Activated T-helper 2 cell treated with anti-CD3 and anti-CD28 coated beads, Interferon-gamma antibody, Interleukin-2, Interleukin-4, amounts not matched to agents 10 μg/mL and 5 μg/mL and 100 μg/mL, durations not matched to agents 14 hours and 24 hours and 36 hours (primary cell): Measurements from ENCODE around the gene WDR93. TPM values are rescaled to one million over a fixed set of nuclear protein-coding genes. Genes with fewer than 3 reads are reported as not detected.
A peak's percentile ranks its signal among the peaks of the same experiment; 100 is the strongest.

Experiments
- DNase-seq: peaks from one replicate; pipeline ENCODE4 v3.0.0; 2021; ENCODE audit warnings: low spot score
- H3K27ac Mint-ChIP-seq: one replicate; pipeline ENCODE4 v1.8.0; 2021; ENCODE audit warnings: mixed read lengths
- H3K27me3 Mint-ChIP-seq: one replicate; pipeline ENCODE4 v1.8.0; 2021; ENCODE audit warnings: low read depth, mixed read lengths
- H3K36me3 Mint-ChIP-seq: one replicate; pipeline ENCODE4 v1.8.0; 2021; ENCODE audit warnings: low read depth, mixed read lengths
- H3K4me1 Mint-ChIP-seq: one replicate; pipeline ENCODE4 v1.8.0; 2021; ENCODE audit warnings: low read depth, mixed read lengths
- H3K4me3 Mint-ChIP-seq: one replicate; pipeline ENCODE4 v1.8.0; 2021; ENCODE audit warnings: low read depth, mild to moderate bottlenecking, moderate library complexity, mixed read lengths
- H3K9me3 Mint-ChIP-seq: one replicate; pipeline ENCODE4 v1.8.0; 2021; ENCODE audit warnings: mixed read lengths
- intact Hi-C: fragments of 100-400 bp; cut with micrococcal nuclease; formaldehyde crosslinking; loops from one replicate; pipeline ENCODE4 v1.15.1; 2023
- total RNA-seq: library from RNA; stranded (reverse); gene quantifications from 2 replicates; pipeline ENCODE4 v1.2.3, GENCODE V29; 2022

Gene WDR93
- total RNA-seq, 1 donor from 2014 or later: not detected

DNA sequence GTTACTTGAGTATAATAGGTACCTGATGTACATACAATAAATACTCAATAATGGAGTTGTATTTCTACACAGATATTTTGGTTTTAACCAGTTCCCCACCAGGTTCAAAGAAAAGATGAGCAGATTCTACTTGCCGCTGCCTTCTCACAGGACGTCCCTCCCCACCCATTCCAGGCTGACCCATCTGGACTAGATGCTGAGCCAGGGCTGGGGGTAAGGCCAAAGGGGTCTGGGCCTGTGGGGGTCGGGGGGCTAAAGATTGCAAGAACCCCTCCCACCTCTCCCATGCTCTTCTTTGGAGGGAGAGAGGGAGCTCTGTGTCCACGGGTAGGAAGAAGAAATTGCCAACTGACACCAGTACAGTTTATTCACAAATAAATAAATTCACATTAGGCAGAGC is 58.9 kb downstream of the WDR93 start:
- Mint-ChIP-seq H3K27me3 (peaks cover 24% of the 10 kb centered on the region), H3K36me3 (no peaks in the 10 kb centered on the region), H3K4me3 (peak overlapping the region; percentile 81), H3K4me1 (peaks cover 3% of the 10 kb centered on the region), H3K9me3 (no peaks in the 10 kb centered on the region), H3K27ac (no peak overlapping the region)
- intact Hi-C loops: no loop called here
- DNase-seq: no peak

DNA sequence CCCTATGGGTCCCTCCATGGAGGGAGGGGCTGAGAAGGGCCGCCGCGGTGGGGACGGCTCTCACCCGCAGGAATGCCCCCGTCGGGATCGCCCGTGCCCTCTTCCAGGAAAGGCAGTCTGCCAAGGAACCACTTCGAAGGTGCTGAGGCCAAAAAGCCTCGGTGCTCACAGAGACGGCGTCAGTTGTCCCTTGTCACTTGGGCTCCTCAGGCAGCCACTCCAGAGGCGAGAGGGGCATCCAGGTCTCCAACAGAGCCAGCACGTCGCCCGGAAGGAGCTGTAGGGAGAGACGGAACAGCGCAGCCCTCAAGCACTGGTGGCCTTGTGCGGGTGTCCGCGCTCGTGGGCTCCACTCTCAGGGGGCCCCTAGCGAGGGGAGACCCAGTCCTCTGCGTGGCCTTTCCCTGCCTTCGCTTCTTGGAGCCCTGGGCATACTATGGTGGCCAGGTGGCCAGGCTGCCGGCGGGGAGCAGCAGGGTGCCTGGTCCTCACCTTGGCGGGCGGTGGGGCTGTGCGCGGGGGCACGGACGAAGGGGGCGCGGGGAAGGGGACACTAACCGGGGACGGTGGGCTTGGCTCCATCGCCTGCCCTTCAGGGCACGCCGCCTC is 59.4 kb downstream of the WDR93 start:
- Mint-ChIP-seq H3K27ac (no peak overlapping the region), H3K4me1 (peaks cover 3% of the 10 kb centered on the region), H3K9me3 (no peaks in the 10 kb centered on the region)

DNA sequence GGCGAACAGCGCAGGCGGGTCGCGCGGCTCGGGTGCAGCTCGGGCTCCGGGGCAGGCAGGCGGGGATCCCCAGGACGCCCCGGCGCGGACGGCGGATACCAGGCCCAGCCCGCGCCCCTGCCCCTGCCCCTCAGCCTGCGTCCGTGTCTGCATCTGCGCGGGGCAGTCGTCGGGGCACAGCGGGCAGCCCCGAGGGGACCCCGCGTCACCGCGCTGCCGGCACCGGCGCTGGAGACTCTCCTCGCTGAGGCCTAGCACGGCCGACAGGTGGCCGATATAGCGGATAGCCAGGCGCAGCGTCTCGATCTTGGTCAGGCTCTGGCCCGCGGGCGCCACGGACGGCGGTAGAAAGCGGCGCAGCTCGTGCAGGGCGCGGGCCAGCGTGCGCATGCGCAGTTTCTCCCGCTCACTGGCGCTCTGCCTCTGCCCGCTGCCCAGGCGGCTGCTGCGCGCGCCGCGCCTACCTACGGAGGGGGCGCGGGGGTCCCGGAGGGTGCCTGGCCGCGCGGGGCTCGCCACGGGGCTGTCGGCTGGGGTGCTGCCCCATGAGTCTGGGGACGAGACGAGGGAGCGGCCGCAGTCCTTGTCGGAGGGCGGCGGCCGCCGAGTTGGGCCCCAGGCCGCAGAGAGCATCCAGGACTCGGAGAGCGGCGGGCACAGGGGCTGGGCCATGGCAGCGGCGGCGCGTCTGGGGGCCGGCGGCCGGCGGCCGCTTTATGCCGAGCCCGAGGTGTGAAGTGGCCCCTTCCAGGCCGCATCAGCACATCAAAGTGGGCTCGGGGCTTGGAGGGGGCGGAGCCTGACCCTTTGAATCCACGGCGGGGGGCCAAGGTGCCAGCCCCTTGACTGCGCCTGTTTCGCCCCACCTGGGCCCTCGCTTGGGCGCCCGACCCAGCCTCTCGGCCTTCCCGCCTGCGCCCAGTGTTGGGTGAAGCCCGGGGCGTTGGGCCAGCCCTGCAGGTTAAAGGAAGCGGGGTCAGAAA is 60.2 kb downstream of the WDR93 start, which contains the start of gene MESP1:
Gene MESP1, minus strand, starts transcription at position 690 of the 983 bp plus-strand sequence. Its CDS starts 18 bp downstream, at position 672.
- Mint-ChIP-seq H3K9me3 (no peaks in the 10 kb centered on the region), H3K27me3 (peaks cover 33% of the 10 kb centered on the region), H3K4me3 (peak within 1 kb of the TSS; percentile 81), H3K4me1 (peaks cover 3% of the 10 kb centered on the region), H3K27ac (no peak within 1 kb of the TSS), H3K36me3 (no peaks in the 10 kb centered on the region)
- peak; percentile 83 for DNase-seq
- intact Hi-C loops: loop anchor here (5.0 kb wide), 1 partner anchor 141 kb away; the partner anchor contains the start of gene AP3S2

More for the DNA sequence above, 59.4 kb downstream of the WDR93 start:
- Mint-ChIP-seq H3K4me3 (peak overlapping the region; percentile 81), H3K36me3 (no peaks in the 10 kb centered on the region), H3K27me3 (peaks cover 28% of the 10 kb centered on the region)
- intact Hi-C loops: loop anchor here (5.0 kb wide), 1 partner anchor 142 kb away; the partner anchor contains the start of gene AP3S2
- DNase-seq: no peak

DNA sequence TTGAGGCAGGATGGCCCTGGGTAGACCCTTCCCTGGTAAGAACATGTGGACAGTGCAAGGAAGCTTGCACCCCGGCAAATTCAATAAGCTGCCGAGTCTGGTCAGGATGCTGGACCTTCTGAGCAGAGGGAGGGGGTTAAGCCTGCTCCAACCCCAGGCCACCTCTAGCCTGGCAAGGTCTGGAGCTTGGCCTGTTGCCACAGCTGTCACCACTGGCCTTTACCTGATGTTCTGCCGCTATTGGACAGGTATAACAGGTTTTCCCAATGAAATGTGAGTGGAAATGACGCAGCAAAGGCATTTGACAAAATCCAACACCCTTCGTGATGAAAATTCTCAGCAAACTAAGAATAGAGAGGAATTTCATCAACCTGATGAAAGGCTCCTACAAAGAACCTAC is 61.1 kb downstream of the WDR93 start:
- intact Hi-C loops: loop anchor here (5.0 kb wide), 1 partner anchor 141 kb away; the partner anchor contains the start of gene AP3S2
- Mint-ChIP-seq H3K36me3 (no peaks in the 10 kb centered on the region), H3K27ac (no peak overlapping the region), H3K4me1 (peaks cover 3% of the 10 kb centered on the region), H3K9me3 (no peaks in the 10 kb centered on the region), H3K4me3 (no peak overlapping the region), H3K27me3 (peaks cover 37% of the 10 kb centered on the region)
- no peak for DNase-seq

GRCh38 chr15:89753855-89754254 is 63.2 kb downstream of the WDR93 start:
- H3K4me1 Mint-ChIP-seq: peaks cover 3% of the 10 kb centered on the region
- no peaks in the 10 kb centered on the region for H3K36me3 Mint-ChIP-seq
- H3K9me3 Mint-ChIP-seq: no peaks in the 10 kb centered on the region
- H3K27ac Mint-ChIP-seq: no peak overlapping the region
- DNase-seq: no peak
- peaks cover 31% of the 10 kb centered on the region for H3K27me3 Mint-ChIP-seq
- H3K4me3 Mint-ChIP-seq: no peak overlapping the region
- intact Hi-C loops: loop anchor here (5.0 kb wide), 1 partner anchor 138 kb away; the partner anchor contains the start of gene AP3S2

DNA sequence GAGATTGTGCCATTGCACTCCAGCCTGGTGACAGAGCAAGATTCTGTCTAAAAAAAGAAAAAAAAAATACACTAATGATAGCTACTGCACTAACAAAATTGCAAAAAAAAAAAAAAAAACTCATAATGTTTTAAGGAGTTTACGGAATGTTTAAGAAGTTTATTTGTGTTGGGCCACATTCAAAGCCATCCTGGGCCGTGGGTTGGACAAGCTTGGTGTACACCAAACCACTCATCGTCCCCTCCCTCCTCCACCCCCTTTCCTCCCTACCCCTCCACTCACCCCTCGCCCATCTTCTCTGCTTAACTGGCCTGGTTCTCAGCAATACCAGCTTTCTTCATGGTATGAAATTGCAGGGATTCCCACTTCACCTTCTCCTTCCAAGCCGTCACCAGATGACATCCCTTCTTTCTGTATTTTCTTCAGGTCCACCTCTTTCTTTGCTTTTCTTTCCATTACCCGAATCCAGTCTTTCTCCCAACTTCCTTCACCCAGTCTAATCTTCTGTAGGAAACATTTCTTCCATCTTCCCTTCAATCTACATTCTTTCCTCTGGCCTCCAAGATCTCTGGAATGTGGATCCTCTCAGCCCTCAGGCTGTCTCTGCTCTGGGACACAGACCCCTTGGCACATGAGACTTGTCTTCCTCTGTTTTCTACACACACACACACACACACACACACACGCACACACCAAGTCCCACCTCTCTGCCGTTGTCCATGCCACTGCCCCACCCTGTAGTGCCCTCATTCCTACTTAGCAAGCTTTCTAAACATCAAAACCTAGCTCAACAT is 63.9 kb downstream of the WDR93 start:
- no peak overlapping the region for H3K4me3 Mint-ChIP-seq
- no peak overlapping the region for H3K27ac Mint-ChIP-seq
- no peak for DNase-seq
- H3K36me3 Mint-ChIP-seq: no peaks in the 10 kb centered on the region
- intact Hi-C loops: loop anchor here (5.0 kb wide), 1 partner anchor 138 kb away; the partner anchor contains the start of gene AP3S2
- H3K9me3 Mint-ChIP-seq: no peaks in the 10 kb centered on the region
- peaks cover 25% of the 10 kb centered on the region for H3K27me3 Mint-ChIP-seq
- peaks cover under 1% of the 10 kb centered on the region for H3K4me1 Mint-ChIP-seq

GRCh38 chr15:89755701-89756100 is 65.1 kb downstream of the WDR93 start:
- Mint-ChIP-seq H3K36me3 (no peaks in the 10 kb centered on the region), H3K27ac (no peak overlapping the region), H3K9me3 (no peaks in the 10 kb centered on the region), H3K27me3 (peaks cover 21% of the 10 kb centered on the region), H3K4me3 (no peak overlapping the region), H3K4me1 (no peaks in the 10 kb centered on the region)
- intact Hi-C loops: no loop called here
- no peak for DNase-seq

DNA sequence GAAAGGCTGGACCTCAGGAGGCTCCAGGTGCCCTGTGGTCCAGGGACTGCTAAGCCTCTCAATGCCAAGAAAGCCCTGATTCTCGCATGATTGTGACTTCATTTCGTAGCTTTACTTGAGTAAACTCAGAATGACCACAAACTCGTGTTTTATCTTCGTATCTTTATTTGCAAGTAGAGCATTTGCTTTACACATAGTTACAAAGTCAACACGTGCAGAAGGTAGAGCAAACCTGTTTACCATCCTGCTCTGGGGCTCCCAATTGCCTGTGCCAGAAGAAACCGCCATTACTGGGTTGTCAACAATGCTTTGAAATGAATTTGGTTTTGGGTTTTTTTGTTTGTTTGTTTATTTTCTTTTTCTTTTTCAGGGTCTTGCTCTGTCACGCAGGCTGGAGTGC is 66.3 kb downstream of the WDR93 start:
- Mint-ChIP-seq H3K36me3 (no peaks in the 10 kb centered on the region), H3K27ac (no peak overlapping the region), H3K4me1 (no peaks in the 10 kb centered on the region), H3K27me3 (peaks cover 20% of the 10 kb centered on the region), H3K4me3 (no peak overlapping the region), H3K9me3 (no peaks in the 10 kb centered on the region)
- intact Hi-C loops: no loop called here
- DNase-seq: no peak

- Mint-ChIP-seq H3K27me3 (peaks cover 13% of the 10 kb centered on the region), H3K36me3 (no peaks in the 10 kb centered on the region), H3K27ac (no peak overlapping the region), H3K4me3 (no peak overlapping the region), H3K4me1 (no peaks in the 10 kb centered on the region), H3K9me3 (no peaks in the 10 kb centered on the region)
- intact Hi-C loops: no loop called here
- DNase-seq: no peak
Observed at GRCh38 chr15:89758283-89758682, 67.7 kb downstream of the WDR93 start.

GRCh38 chr15:89758981-89759380 is 68.4 kb downstream of the WDR93 start:
- Mint-ChIP-seq H3K9me3 (no peaks in the 10 kb centered on the region), H3K36me3 (no peaks in the 10 kb centered on the region), H3K4me1 (no peaks in the 10 kb centered on the region), H3K27me3 (peaks cover 13% of the 10 kb centered on the region), H3K4me3 (no peak overlapping the region), H3K27ac (no peak overlapping the region)
- DNase-seq: no peak
- intact Hi-C loops: no loop called here

DNA sequence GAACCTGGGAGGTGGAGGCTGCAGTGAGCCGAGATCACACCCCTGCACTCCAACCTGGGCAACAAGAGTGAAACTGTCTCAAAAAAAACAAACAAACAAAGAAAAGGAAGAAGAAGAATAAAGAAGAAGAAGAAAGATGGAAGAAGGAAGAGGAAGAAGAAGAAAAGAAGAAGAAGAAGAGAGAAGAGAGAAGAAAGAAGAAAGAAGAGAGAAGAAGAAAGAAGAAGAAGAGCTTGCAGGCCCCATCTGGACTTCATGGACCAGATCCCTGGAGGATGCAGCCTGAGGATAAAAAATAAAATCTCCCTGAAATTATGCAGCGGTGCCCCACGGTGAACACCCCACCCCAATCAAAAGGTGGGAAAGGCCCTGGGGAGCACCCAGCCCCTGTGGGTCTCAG is 69.2 kb downstream of the WDR93 start:
- intact Hi-C loops: loop anchor here (1.0 to 5.0 kb wide), 2 partner anchors 115 to 327 kb away; no protein-coding TSS in a partner anchor
- H3K9me3 Mint-ChIP-seq: no peaks in the 10 kb centered on the region
- peaks cover 9% of the 10 kb centered on the region for H3K27me3 Mint-ChIP-seq
- no peak for DNase-seq
- H3K36me3 Mint-ChIP-seq: no peaks in the 10 kb centered on the region
- no peak overlapping the region for H3K27ac Mint-ChIP-seq
- no peaks in the 10 kb centered on the region for H3K4me1 Mint-ChIP-seq
- H3K4me3 Mint-ChIP-seq: no peak overlapping the region

DNA sequence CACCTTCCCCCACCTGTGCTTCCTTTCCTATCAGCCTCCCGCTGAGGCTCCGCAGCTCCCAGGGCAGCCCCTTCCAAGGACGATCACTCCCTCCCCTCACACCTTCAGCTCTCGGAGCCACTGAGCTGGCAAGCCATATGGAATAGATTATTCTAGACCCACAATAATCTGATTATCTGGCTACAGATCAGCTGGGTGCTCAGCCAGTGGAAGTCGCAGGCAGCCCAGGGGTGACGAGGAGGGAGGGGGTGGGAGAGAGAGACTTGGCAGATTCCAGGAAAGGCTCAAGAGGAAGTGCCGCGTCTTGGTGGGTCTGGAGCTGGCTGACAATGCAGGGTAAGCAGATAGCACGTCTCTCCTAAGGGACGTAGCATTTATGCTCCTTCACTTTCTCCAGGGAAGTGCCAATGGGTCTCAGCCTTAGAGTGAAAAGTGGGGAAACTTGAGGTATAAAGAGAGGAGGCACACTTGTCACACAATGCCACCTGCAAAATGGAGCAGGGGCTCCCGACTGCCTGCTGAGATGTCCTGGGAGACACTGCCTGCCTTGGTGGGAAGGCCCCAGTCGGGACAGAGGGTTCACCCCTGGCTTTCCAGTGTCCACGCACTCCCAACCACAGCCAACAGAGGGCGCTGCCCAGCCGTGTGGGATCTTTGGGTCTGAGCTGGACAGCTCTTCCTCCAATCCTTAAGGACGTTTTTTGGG is 69.8 kb downstream of the WDR93 start:
- H3K4me3 Mint-ChIP-seq: no peak overlapping the region
- intact Hi-C loops: loop anchor here (1.0 to 5.0 kb wide), 2 partner anchors 115 to 327 kb away; no protein-coding TSS in a partner anchor
- no peaks in the 10 kb centered on the region for H3K36me3 Mint-ChIP-seq
- H3K27me3 Mint-ChIP-seq: peaks cover 7% of the 10 kb centered on the region
- peak; percentile 58 for DNase-seq
- H3K27ac Mint-ChIP-seq: no peak overlapping the region
- no peaks in the 10 kb centered on the region for H3K9me3 Mint-ChIP-seq
- no peaks in the 10 kb centered on the region for H3K4me1 Mint-ChIP-seq
